Fibroblast of skin of right biceps (primary cell): ENCODE results near the gene MAP2K5.

Source experiments
- DNase-seq: peaks from one replicate; pipeline ENCODE4 v3.0.0-alpha.2; 2013

The MAP2K5 gene

DNA sequence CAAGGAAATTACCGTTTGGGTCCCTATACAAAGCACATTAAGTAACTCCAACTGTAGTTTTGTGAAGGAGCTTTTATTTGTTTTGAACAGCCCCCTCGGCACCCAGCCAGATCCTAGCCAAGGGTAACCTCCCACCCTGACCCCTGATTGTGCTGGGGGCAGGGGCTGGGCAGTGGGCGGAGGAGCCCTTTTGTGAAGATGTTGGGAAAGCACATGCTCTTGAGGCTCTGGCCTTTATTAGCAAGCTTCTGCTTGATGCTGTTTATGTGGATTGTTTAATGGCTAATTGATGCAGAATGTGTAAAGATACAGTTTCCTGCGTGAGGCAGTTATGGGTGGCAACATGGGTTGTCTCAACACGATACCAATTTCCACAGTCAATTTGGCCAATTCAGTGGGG is 136.5 kb downstream of the MAP2K5 start:
- no peak for DNase-seq

DNA sequence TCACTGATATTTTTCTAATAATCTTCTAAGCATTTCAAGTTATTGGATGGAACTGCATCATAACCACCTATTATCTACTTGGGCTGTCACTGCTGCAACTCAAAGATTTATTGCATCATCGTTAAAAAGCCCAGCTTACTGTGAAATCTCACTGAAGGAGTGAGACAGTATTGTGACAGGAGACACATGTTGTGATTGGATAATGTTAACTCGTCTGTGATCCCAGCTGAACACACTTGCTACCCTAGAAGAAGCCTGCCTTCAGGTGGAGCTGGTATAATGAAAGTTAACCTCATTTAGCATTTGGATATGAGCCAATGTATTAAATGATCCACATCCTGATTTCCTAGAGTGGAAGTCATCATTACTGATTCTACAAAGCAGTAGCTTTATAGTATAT is 138.1 kb downstream of the MAP2K5 start:
- DNase-seq: peak; percentile 37

DNA sequence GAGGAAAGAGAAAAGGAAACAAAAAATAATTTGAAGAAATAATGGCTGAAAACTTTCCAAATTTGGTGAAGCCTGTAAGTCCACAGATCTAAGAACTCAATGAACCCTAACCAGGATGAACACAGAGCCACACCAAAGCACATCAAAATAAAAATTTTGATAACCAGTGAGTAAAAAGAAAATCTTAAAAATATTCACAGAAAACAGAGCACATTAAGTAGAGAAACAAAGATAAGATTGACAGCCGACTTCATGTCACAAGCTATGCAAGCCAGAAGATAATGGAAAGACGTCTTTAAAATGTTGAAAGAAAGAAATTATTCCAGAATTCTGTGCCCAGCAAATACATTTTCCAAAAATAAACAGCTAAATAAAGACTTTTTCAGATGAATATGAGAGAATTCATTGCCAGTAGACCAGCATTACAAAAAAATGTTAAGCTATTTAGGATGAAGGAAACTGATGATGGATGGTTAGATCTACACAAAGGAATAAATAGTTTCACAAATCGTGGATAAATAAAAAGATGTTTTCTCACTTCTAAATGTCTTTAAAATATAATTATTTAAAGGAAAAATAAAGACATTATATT is 142.6 kb downstream of the MAP2K5 start:
- peak; percentile 57 for DNase-seq

DNA sequence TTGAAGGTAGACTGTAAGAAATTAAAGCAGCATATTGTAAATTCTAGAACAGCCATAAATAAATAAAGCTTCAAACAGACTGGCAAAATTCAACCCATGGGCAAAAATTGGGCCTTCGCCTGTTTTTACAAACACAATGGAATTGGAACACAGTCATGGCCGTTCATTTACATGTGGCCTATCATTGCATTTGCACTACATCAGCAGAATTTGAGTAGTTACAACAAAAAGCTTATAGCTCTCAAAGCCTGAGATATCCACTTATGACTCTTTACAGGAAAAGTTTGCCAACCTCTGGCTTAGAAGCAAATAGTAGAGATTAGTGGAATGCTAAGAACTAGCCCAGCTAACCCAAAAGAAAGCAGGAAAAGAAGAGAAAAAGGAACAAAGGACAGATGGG is 143.2 kb downstream of the MAP2K5 start:
- no peak for DNase-seq

DNA sequence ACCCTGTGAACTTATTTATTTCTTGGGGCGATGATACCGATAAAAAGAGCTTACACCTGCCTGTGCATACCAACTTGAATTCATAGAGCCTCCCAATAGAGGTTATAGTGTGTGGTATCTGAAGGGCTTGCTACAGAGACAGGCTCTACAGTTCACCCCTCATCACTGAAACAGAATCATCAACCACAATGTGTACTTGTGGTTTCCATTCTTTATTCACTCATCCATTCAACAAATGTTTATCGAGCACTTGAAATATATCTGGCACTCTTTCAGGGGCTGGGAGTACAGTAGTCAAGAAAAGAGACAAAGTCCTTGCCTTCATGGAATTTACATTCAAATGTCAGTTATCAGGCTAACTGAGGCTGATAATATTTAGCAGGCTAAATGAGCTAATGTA is 148.4 kb downstream of the MAP2K5 start:
- peak; percentile 69 for DNase-seq

DNA sequence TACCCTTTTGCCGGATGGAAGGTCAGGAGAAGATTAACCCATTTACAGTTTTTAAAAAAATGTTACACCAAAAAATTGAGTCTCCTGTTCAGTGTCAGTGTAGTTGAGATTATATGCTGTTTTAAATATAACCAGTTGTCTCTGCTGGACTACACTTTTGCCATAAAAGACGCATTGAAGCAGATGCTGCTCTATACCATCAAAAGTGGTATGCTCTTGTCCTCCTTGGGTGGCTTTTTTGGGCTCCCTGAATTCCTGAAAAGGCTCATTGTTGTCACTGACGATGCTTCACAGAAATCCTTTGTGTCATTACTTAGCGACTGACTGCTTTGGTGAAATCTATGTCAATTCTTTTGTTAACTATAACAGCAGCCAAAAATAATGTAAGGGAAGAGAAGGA is 148.9 kb downstream of the MAP2K5 start:
- DNase-seq: no peak

DNA sequence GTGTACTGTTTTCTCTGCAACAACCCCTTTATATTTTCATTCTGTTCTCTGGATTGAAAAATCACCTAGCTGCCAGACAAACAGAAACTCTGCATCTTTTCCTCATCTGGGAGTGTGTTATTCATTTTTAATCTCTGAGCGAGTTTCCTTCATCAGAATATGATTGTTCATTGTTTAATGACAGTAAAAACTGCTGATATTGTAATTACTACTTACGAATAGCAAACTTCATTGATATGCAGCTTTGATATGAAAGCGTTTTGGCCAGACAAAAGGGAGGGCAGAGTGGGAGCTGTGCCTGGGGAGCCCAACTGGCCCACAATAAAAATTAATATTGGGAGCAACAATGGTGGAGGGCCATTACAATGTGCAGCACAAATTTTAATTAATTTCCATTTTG is 150.1 kb downstream of the MAP2K5 start:
- DNase-seq: no peak

DNA sequence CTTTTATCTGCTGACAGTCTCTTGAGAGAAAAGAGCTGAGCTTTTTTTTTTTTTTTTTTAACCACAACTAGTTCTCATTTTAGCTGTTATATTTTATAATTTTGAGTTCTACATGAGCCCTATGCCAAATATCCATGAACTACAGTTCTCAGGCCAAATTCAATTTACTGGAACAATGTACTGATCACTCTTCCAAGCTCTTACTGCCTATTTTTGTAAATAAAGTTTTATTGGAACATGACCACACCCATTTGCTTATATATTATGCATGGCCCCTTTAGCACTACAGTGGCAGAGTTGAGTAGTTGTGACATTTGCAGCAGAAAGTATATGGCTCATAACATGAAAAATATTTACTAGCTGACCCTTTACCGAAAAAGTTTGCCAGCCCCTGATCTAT is 153.6 kb downstream of the MAP2K5 start:
- DNase-seq: no peak

DNA sequence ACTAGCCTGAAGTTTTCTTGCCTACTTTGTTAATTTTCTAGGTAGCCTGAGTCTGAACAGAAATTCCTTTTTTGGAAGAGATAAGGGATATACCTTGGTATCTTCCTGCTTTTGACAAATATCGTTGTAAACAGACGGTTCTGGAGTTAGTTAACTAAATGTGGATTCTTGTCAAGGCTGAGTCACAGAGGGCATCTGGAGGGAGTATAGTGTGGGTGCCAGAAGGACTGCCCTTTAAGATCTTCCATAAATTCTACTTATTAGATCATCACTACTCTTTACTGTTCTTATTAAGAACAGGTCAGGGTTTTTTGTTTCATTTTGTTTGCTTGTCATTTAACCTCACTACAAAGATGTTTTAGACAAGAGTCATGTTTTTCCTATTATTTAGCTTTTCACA is 157.5 kb downstream of the MAP2K5 start:
- DNase-seq: peak; percentile 10

DNA sequence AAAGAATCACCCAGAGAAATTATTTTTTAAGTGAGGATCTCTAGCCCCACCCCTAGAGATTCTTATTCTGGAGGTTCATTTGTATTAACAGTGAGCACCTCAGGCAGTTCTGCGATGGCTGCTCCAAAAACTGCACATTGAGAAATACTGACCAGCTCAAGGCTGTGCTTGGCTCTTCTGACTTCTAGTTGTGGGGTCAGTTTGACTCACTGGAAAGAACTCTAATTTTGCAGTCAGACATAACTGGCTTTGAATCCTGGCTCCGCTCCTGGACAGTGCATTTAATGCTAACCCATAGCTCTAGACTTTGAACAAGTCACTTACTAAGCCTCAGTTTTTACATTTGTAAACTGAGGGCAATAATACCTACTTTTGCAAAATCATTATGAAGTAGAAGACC is 159.2 kb downstream of the MAP2K5 start:
- no peak for DNase-seq

DNA sequence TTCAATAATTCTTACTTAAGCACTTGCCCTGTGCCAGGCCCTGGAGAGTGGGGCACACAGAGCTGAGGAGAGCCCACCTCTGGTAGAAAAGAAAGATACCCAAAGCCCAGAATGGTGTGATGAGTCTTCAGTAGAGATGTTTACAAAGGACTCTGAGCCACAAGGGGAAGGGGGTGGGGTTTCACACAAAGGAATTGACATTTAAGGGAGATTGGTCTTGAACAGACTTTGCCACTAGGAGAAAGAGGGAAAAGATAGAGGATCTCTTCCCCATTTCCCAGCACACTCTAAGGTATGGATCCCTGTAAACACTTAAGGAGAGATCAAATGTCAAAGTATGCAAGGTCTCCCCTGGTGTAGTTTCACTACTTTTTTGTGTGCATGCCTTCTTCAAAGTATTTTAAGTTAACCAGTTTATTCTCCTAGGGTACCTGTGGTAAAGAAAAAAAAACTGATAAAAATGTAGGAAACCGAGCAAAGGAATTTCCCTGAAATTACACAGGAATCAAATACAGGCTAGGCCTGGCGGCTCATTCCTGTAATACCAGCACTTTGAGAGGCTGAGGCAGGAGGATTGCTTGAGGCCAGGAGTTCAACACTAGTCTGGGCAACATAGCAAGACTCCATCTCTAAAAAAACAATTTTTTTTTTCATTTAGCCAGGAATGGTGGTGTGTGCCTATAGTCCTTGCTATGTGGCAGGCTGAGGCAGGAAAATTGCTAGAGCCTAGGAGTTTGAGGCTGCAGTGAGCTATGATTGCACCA is 165.2 kb downstream of the MAP2K5 start:
- no peak for DNase-seq

DNA sequence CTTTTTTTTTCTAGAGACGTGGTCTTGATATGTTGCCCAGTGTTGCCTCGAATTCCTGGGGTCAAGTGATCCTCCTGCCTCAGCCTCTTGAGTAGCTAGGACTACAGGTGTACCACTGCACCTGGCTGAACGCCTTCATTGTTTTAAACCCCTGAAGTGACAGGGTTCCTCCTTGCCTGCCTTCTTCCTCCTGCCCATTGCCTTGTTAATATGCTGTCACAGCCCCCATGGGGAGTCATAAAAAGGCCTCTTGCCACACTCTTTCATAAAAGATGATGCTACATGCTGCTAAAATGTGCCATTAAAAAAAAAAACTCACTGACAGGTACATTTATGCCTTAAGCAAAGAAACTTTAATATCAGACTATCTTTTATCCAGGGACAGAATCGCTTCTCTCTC is 166.0 kb downstream of the MAP2K5 start:
- no peak for DNase-seq

DNA sequence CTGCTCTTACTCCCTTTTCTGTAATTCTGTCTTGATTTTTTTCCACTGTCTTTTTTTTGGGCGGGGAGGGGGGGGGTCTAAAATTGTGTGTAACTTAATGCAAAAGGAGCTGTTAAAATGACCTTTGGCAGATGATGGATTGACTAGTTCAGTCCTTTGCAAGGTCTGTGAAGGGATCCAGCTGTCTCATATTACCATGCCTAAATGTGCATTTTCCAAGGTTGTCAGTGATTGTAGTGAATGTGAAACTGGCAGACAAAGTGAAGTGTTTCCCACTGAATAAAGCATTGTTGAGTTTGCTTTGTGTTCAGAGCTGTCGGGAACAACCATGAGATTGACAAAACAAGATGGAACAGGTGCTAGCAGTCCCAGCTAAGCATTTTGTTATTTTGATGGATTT is 172.7 kb downstream of the MAP2K5 start:
- DNase-seq: no peak

DNA sequence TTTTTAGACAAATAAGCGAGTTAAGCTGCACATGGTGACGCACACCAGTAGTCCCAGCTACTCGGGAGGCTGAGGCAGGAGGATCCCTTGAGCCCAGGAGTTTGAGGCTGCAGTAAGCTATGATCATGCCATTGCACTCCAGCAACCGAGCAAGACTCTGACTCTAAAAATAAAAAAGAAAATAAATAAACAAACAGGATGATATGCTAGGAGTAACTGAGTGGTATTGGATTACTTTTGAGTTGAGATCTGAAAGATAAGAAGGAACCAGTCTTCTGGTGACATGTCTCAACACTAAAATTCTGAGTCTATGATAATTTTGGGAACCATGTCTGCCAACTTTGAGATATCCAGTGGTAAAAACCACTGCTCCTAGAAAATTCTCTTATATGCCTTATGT is 173.7 kb downstream of the MAP2K5 start:
- DNase-seq: no peak

DNA sequence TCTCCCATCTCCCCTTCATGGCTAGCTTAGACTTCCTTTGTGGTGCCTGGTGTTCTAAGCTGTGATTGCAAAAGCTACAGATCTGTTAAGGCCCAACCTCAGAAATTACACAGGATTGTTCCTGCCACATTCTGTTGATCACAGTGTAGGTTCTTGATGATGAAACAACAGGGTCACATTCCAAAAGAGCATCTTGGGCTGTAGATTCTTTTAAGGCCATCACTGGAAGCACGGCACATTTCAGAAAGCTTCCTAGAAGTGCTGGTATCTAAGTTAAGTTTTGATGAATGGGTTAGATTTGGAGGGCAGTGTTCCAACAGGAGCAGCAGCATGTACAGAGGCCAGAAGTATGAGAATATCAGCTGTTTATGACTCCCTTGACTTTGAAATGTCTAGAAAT is 175.3 kb downstream of the MAP2K5 start:
- no peak for DNase-seq

DNA sequence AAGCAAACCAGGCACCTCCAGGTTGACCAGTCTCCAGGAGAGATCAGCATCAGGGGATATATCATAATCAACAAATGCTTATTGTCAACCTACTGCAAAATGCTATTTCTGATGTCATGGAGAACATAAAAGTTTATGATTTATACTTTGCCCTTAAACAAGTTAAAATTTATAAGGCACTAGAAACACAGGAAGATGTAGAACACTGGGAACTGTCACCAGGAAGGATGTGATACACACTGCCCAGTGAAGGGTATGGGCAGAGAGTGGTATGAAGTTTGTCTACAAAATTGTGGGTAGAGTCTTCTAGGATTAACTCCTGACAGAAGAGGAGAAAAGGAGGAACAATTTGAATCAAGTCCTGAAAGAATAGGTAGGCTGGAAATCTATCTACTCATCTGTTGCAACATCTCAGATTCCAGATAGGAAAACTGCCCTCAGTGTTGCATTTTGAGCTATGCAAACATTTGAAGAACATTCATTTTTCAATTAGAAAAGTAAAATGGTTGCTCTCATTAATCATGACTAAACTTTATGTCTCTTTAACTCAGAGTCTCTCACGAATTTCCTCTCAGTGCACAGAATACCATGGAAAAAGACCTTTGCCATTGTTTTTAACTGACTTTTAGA is 176.9 kb downstream of the MAP2K5 start:
- no peak for DNase-seq

DNA sequence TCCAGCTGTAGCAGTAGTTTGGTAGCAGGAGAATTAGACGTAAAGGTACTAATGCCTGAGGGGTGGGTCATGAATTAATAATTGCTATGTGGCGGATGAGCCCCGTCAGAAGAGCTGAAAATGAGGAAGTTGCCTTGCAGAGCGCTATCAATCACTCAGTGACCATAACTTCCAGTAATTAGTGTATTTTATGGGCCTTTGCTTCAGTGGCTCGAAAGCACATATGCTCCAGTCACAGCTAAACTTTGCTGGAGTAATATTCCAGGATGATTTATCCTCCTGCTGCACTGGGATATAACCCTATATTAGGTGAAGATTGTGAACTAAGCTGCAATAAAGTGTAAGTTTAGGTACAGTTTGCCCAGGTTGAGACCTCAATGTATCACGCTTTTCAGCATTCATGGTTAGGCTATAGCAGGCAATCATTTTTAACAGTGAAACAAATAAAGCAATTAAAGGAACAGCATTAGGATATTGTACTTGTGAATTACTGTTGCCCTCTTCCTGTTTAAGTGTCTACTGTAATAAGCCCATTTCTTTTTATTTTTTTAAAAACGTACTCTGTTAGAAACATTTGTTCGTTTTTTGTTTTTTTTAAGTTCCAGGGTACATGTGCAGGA is 178.2 kb downstream of the MAP2K5 start:
- no peak for DNase-seq

DNA sequence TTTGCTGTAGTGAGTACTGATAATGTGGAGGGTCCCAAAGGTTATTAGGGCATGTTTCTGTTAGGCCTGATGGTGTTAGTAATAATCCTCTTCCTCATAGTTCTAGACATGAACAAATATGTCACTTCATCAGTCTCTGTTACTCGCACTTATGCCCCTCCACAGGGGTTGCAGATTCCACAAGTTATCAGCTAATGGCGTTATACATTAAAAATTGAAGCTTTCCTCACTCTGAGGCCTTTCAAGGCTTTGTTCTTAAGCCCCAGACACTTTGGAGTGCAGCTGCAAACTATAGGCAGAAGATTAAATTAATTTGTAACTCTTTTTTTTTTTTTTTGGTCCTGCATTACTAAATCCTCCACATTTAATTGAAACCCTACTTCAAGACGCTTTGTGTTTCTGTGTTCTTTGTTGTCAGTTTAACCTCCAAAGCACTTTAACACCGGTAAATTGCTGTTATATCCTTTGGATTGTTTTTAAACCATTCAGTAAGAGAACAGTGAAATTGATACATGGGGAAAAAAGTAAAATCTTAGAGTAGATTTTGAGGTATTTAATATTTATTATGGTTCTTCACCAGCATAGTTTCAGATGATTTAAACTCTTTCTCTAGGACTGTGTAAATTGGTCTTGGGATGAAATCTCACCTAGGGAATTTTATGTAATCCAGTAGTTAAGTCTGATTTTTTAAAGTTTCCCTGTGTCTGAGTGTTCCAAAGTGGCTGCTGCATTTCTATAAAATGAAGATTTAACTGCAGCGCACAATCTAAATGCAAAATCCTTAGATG is 179.7 kb downstream of the MAP2K5 start:
- DNase-seq: no peak

DNA sequence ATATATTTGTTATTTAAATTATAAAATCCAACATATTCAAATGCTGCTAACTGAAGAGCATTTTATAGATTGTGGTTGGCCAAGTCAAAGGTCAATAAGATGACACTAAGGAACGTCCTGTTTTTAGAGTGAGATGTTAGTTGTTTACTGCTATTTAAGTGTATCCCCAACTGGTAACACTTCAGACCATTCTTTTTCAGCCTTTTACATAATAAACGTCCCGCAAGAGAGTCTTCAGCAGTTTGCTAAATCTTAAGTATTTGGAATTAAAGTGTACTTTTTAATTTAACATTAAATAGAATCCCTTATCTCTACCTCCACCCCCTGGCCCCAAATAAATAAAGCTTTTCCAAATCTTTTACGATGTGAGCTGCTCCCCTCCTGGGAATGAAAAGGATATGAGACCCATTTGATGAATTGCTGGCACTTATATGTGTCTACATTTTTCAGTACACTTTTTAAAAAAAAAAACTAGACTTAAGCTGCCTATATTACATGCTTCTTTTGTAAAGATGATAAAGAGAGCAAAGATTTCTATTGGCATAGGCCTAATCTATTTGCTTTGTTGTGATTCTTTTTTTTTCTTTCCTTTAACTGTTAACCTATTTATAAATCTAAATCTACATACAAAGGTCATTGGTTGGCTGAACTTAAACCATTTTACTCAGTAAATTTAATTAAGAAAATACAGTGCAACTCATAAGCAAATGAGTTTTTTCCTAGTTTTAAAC is 181.0 kb downstream of the MAP2K5 start:
- no peak for DNase-seq

DNA sequence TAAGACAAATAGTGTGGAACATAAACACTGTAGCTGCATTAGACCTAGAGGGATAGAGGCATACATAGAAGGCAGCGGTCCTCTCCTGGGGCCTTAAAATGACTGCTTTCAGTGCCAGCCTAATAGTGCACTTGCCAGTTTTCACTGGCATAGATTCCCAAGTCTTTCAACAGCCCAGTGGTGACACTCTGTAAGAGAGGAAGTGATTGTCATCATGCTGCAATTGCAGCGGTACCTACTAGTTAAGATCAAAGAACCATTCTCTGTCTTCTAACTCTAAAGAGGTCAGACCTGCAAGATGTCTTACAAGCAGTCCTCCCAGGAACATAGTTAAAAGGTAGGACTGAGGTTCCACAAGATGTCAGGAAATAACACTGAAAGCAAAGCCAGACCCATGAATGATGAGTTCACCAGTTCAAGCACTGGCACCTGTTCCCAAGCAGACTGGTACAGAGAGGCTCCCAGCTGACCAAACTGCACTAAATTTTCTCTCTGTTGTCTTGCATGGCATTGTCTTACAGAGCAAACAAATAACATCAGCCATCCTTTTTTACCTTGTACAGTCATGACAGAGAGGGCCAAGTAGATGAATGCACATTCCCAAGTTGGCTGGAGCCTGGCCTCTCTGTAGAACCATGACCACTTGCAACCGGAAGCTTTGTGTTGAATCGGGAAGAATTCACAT is 182.3 kb downstream of the MAP2K5 start:
- DNase-seq: no peak

DNA sequence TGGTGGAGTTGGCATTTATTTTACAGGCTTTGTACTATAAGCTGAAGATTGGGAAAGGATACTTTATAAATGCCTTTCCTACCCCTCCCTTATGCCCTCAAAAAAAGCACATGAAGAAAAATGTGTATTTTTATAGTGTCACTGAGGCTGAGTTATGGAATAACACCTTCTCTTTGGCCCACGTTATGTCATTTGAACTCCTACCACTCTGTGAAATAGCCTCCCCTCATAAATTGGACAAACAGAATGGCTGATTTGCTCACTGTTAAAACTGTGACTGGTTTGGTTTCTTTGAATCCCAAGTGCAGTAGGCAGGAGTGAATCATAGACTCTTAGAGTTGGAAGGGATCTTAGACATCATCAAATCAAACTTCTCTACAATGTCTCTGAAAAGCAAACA is 187.6 kb downstream of the MAP2K5 start:
- DNase-seq: no peak
